Endothelial cell of umbilical vein (primary cell): ENCODE data around the gene DSCAML1.

Source experiments
- POLR2A ChIP-seq: IDR thresholded peaks from 2 replicates; pipeline ENCODE4 v1.6.1; 2012; ENCODE audit warnings: low read depth, mild to moderate bottlenecking, control low read depth, low read length
- POLR2AphosphoS5 ChIP-seq: IDR thresholded peaks from 2 replicates; pipeline ENCODE4 v1.6.1; 2012; ENCODE audit warnings: low read depth, mild to moderate bottlenecking, control low read depth, low read length, moderate library complexity; ENCODE audit not compliant: insufficient read depth
- TF ChIP-seq, protein P1 (sequence below), 2 donors: IDR thresholded peaks; 1 replicate in 1 of 2; 2 replicates in 1 of 2; pipeline ENCODE4 v1.5.1; 2011; ENCODE audit warnings: low read length in 2 of 2, mild to moderate bottlenecking in 2 of 2, moderate library complexity in 2 of 2, control low read depth in 1 of 2, inconsistent platforms in 1 of 2, low read depth in 1 of 2; ENCODE audit not compliant: insufficient read depth in 1 of 2; ENCODE audit errors: extremely low read depth in 1 of 2

DNA sequence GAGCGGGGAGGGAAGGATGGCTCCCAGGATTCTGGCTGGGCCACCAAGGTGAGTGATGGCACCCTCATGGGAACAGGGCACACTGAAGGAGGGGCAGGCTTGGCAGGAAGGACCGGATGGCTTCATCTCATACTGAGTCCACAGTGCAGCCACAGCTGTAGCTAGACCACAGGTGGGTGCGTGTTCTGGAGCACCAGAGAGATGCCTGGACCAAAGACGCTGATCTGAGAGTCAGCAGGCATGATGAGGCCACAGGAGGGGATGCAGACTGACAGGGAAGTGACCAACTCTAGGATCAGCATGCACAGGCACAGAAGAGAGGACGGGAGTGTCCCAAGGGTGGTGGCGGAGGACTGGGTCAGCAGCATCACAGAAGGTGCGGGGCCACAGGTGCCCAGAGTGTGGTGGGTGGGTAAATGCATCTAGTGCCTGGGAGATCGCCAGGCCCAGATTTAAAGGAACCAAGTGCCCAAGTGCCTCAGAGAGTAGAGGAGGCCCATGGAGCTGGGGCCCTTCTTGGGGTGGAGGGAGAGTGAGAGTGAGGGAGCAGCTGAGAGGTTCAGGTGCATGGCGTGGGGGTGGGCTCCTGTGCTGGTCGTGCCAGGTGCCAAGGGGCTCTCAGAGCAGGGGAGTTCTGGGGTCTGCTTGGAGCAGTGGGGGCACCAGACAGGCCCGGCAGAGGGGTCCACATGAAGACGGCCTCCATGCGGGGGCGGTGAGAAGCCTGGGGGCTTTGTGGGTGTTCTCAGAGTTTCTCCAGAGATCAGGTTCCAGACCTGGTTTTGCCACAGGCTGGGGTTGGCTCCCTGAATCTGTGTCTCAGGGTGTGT lies 355.7 kb downstream of the DSCAML1 start:
- TF ChIP-seq, protein P1, sequence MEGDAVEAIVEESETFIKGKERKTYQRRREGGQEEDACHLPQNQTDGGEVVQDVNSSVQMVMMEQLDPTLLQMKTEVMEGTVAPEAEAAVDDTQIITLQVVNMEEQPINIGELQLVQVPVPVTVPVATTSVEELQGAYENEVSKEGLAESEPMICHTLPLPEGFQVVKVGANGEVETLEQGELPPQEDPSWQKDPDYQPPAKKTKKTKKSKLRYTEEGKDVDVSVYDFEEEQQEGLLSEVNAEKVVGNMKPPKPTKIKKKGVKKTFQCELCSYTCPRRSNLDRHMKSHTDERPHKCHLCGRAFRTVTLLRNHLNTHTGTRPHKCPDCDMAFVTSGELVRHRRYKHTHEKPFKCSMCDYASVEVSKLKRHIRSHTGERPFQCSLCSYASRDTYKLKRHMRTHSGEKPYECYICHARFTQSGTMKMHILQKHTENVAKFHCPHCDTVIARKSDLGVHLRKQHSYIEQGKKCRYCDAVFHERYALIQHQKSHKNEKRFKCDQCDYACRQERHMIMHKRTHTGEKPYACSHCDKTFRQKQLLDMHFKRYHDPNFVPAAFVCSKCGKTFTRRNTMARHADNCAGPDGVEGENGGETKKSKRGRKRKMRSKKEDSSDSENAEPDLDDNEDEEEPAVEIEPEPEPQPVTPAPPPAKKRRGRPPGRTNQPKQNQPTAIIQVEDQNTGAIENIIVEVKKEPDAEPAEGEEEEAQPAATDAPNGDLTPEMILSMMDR (IDR thresholded peaks at IDR 0.05; ENCODE audit: extremely low read depth in 1 of 2, insufficient read depth in 1 of 2, low read depth in 1 of 2, low read length in 2 of 2), result no peak
- TF ChIP-seq POLR2A (no peak), POLR2AphosphoS5 (no peak)
